HG03095 (cell line): ENCODE data around the gene ANO1.

Experiments used
- ATAC-seq: cut with Tn5 transposase; IDR thresholded peaks from one replicate; pipeline ENCODE4 v1.9.1; 2021; ENCODE audit warnings: moderate library complexity; ENCODE audit not compliant: unreplicated experiment

ANO1 gene

DNA sequence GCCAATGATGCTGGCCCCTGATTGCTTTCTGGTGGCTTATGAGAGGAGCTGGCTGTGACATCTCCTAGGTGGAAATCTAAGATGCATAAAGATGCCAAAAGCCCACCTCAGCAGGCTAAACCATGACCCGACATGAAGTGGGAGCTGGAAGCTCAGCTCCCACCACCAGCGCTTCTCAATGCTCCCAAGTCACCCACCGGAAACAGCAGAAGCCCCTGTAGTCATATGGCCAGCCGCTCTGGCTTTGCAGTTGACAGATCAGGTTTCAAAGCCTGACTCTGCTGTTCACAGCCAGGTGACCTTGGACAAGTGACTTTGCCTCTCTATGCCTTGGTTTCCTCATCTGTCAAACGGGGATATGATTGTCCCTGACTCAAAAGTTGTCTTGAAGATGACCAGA is 29.1 kb upstream of the ANO1 start:
- no peak for ATAC-seq

DNA sequence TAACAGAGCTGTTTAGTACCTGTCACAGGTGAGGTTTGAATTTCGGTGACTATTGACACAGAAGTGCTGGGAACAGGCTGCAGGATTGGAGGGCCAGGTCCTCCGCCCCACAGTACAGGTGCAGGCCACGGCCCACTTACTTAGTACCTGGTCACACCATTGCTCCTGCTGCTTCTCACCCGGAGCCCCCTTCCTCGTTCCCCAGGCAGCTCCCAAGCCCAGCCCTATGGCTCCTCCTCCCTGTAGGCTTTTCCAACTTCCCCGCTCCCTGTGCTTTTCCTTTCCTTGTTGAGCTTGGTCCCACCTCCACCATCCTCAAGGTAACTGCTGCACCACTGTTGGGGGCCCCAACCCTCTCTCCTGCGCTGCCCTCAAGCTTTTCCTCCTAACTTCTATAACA is 27.9 kb upstream of the ANO1 start:
- ATAC-seq = no peak

DNA sequence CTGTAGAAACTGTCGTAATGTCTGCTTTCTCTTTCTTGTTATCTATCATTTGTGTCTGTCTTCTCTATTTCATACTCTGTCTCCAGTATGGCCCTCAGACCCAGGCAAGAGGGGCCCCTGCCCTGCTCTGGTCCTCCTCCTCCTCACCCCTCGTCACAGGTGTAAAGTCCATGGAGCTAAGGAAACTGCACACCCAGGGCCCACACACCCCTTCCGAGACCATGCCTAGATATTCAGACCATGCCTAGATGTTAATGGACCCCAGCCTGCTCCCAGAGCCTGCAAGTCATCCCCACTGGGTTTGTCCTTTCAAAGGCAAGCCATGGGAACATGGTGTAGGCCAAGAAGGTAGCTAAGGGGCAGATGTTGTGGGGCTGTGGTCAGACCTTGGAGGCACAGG is 24.1 kb upstream of the ANO1 start:
- no peak for ATAC-seq

DNA sequence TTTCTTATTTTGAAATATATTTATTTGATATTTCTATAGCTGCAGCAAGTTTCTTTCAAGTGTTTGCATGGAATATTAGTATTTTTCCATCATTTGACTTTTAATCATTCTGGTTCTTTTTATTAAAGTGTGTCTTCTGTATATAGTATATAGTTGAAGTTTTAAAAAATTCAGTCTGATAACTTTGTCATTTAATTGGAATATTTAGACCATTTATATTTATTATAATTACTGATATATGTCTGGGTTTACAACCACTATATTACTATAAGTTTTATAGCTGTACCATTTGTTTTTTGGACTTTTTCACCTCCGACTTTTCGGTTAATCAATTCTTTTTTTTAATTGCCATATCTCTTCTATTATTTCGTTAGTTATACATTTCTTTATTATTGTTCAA is 22.7 kb upstream of the ANO1 start:
- no peak for ATAC-seq

DNA sequence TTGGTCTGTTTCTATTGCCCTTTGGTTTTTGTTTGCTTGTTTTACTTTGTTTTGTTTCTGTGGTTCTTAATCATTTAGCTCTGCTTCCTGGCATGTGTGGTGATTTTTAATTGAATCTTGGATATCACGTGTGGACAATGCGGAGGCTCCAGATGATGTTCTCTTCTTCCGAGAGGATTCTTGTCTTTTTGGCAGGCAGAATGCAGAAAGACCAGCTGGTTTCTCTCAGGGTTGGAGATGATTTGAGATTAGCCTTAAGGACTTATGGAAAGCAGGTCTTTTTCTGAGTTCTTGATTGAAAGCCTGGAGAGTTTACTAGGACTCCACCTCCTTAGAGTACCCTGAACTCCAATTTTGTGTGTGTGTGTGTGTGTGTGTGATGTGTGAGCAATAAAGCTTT is 21.0 kb upstream of the ANO1 start:
- no peak for ATAC-seq

DNA sequence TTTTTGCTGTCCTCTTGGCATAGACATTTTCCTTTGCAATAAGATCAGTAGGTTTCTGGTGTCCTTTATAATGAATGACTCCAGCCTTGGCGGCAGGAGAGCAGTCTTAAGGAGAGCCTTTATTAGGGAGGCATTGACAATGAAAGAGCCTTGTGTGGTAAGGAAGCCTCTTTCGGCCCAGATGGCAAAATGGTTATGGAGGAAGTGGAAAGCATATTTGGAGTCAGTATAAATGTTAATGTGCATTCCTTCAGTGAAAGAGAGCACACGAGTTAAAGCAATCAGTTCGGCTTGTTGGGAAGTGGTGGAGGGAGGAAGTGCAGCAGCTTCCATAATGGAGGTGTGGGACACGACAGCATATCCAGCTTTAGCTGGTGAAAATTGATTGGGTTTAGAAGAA is 18.1 kb upstream of the ANO1 start:
- ATAC-seq = no peak

DNA sequence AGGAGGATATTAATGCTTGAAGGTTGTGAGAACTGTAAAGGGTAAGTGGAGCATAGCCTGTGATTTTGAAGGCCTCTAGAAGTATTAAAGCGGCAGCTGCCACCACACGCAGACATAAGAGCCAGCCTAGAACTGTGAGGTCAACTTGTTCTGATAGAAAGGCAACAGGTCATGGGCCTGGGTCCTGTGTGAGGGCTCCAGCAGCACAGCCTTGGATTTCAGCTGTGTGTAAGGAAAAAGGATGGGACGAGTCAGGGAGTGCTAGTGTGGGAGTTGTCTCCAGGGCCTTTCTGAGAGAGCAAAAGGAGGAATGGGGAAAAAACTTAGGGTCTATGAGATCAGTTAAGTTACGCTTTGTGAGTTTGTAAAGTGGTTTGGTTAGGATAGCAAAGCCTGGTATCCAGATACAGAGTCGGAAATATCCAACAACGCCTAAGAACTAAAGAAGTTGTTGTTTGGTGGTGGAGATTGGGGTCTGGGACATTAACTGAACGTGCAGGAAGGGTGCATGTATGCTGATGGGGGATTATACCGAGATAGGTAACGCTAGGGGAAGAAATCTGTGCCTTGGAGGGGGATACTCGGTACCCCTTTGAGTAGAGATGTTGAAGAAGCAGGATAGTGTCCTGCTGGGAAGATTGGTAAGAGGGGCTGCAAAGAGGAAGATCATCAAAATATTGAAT is 17.4 kb upstream of the ANO1 start:
- ATAC-seq = no peak

DNA sequence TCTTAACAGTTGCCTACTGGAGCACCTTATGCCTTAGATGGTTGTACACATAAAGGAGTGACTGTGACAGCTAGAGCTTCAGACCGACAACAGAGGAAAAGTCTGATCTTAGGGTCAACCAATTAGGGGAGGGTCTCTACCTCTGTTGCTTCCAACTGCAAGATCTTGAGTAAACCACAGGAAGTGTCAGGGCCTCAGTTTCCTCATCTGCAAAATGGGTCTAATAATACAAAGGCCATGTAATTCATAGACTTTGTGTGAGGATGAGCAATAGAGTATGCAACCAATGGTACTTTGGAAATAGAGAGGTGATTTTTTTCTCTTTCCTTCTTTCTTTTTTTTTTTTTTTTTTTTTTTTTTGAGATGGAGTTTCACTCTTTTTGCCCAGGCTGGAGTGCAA is 16.4 kb upstream of the ANO1 start:
- no peak for ATAC-seq

DNA sequence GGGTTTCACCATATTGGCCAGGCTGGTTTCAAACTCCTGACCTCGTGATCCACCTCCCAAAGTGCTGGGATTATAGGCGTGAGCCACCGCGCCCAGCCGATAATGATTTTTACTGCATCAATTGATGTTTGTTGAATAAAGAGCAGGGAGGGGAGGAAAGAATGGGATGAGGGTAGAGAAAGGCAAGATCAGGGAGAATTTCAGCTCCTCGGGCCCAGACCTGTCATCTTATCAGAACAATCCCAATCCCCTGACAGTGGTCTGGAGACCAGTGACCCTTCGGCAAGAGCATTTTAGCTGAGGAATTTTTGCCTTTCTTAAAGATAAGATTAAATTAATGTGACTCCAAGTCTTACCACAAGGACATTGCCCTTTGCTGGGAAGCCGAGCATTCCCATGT is 15.0 kb upstream of the ANO1 start:
- no peak for ATAC-seq

DNA sequence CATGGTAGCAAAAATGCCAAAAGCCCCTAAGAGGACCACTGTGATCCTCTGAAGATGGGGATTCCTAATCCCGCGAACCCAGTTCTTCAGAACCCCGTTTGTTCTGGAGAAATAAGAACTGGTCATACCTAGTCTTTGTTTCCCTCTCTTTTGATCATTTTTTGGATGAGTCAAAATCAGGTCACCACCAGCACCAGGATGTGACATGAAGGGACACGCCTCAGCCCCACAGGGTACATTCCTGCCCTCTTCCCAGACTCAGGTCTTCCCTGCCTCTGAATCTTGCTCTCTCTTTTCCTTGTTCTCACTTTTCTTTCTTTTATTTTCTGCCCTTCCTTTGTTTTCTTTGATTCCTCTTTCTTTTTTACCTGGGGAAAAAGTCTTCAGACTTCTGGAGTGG is 14.6 kb upstream of the ANO1 start:
- no peak for ATAC-seq

DNA sequence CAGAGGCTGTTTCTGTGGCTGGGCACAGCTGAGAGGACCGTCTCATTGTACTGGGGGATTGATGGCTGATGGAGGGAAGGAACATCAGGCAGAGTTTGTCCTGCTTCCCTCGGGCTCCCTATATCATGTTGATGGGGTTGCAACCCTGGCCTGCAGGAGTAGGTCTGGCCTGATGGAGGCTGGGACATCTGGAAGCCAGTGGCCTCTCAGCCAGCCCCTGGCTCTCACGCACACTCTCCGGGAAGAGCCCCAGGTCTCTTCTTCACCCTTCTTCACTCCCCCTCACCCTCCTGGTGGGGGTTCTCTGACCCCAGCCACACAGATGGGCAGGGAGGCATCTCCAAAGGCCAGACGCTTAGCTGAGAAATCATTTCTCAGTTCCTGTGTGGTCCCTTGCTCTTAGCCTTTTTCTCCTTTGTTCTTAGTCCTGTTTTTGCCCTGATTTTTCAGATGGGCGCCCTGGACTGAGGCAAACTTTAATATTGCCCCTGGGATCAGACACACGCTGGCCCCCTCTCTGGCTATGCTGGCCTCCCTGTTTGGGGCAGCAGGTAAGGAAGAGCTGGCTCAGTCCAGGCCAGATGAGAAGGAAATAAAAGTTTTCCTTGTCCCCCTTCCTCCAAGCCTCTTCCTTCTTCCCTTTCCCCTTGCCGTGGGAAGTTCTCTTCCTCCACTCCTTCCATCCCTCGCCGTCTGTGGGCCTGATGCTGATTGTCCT is 13.9 kb upstream of the ANO1 start:
- no peak for ATAC-seq

DNA sequence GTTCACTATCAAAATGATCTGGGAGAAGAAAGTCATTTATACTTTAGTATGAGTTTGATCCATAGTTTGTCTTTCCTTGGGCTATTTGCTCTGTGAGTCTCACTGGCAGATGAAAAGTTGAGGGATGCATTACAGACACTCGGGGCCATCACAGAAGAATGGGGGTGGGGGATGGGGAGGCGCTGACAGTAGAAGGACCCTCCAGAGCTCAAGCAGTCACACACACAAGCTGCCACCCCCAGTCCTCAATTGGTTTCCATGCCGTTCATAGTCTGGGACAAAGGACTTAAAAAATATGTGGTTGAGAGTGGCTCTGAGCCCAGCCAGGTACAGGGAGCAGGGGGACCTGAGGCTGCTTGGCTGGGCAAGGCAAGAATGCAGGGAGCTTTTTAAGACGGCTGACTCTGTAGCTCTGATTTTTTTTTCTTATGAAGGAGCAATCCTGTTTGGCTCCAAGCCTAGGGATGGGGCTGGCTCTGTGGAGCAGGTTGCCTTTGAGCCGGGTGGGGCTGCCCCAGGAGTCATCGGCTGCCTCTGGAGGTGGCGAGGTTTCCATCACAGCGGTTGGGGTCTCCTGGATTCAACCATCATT is 13.3 kb upstream of the ANO1 start:
- ATAC-seq = no peak

DNA sequence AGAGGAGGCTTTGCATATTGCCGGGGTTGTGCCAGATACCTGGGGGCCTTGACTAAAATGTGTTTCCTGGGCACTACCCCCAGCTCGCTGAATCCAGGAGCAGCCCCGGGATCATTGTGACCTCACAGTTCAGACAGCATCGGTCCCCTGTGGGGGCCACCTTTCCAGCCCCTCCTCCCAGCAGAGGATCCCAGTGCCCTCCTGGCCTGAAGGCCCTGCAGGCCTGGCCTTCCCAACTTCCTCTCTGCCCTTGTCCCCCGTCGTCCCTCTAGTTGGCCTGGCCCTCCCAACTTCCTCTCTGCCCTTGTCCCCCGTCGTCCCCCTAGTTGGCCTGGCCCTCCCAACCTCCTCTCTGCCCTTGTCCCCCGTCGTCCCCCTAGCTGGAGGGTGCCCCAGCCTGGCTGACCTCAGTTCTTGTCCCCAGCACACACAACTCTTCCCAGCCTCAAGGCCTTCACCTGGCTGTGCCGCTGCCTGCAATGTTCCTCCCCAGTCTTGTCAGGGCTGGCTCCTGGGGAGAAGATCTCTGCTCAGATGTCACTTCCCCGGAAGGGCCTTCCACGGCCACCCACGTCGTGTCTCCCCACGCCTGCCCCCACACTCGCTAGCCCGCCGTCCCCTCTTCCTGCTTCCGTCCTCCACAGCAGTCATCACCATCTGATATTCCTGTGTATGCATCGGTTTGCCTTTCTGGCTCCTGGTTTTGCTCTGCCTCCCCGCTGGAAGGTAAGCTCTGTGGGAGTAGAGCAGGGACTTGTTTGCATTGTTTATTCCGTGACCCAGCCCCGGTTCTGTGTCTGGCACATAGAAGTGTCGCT is 12.6 kb upstream of the ANO1 start:
- no peak for ATAC-seq

DNA sequence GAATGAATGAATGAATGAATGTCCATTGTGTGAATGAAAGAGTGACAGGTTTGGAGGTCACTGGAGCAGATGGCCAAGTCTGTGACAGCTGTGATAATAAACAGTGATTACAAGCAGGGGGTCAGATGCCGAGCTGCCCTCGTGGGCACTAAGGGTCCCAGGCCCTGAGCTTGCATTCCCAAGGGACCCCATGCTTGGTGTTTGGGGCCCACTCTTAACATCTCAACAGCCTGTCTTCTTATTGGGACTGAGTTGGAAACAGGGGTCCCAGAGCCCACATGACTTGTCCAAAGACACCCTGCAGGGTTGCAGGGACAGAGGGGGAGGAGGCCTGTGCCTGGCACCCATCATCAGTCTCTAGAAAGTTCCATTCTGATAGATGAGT is 12.0 kb upstream of the ANO1 start:
- ATAC-seq = no peak

DNA sequence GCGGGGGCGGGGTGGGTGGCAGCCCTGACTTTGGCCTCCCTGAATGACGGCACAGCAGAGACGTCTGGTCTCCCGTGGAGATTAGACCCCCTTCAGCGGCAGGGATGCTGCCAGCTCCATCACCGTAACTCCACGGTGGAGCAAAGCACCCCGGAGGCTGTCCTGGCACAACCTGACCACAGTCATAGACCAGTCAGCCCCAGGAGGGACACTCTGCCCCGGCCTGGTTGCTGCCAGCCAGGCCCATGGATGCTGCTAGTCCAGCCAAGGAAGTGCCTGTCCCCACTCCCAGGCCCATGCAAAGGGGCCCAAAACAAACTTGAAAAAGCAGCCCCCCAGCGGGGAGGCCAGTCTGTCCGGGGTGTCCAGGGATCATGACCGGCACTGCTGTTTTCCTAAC is 11.5 kb upstream of the ANO1 start:
- no peak for ATAC-seq

DNA sequence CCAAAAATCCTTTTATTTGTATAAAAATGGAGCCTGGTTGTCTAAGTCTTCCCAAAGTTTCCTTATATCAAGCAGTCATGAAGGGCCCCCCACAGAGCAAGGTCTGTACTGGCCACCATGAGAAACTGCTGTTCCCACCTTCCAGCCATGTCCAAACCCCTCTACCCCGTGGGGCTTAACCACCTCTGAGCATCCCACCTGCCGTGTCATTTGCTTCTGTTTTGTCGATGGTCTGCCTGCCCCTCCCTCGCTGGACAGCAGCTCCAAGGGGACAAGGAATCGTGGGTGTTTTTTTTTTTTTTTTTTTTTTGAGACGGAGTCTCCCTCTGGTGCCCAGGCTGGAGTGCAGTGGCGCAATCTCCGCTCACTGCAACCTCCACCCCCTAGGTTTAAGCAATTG is 11.1 kb upstream of the ANO1 start:
- no peak for ATAC-seq

DNA sequence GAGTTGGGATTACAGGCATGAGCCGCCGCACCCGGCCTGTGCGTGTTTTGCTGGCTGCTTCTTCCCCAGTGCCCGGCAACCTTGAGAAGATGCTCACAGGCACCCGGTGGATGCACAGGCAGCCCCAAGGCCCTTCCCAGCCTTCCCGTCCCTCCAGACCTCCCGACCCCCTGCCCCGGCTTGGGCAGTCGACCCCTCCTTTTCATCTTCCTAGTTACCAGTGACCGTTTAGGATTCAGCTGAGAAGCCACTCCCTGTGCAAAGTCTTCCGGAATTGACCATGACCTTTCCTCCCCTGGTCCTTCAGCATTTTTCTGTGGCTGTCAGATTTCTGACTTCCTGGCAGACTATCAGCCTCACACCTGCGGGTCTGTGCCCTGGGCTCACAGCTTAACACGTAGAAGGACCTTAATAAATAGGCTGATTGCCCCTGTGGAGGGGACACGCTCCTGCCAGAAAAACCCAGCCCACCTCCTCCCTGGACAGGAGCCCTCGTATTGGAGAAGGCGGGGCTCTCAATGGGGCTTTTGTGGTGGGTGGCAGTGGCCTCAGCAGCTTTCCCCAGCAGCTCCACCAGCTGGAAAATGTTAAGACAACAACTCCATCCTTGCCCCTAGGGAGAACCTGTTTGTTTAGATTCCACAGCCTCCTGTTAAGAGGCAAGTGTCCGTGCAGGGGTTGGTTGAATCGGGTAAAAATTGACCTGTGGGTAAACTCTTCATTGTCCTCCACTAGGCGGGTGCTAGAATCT is 10.4 kb upstream of the ANO1 start:
- ATAC-seq = no peak

DNA sequence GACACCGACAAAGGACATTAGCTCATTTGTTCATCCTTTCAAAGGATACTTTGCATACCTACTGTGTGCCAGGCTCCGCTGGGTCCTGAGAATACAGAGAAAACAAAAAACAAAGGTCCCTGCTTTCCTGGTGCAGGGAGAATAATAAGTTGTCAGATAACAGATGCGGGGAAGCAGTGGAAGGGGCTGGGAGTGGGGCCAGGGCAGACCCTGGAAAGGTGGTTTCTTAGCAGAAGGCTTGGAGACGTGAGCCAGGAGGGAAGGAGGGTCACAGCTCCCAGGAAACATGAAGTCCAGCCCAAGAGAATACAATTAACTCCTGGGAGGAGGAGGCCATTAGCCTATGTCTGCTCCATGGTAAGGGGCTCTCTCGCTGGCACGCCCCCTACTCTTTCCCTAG is 9.8 kb upstream of the ANO1 start:
- no peak for ATAC-seq

DNA sequence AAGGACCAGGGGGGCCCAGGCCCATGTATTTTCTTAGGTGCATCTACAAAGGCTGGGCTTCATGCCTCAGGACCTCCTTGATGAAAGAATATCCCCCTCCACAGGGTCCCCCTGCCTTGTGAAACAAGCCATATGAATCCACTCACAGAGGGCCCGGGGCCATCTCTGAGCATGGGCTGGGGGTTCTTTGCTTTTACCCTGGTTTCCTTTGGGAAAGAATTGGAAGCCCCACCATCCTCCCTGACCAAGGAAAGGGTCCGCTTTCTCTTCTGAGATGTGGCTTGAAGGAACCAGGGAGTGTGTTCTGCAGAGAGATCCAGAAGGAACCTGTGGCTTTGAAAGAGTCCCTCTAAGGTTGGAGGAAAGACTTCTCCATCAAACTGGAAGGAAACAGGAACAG is 9.2 kb upstream of the ANO1 start:
- no peak for ATAC-seq

DNA sequence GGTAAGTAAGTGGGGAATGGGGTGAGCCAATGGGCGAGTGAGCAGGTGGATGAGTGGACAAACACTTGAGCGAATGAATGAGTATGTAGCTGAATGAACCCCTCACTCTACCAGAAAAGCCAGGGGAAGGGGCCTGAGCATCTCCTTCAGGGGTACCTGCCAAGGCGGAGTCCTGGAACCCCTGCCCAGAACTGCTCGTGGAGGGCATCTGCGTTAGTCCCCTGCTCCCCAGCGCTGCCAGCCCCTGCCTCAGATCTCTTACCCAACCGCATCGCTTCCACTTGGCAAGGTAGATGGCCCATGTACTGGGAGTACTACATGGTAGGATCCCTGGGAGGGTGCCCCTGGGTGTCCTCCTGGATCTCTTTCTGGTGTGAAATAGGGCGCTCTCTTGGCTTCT is 7.4 kb upstream of the ANO1 start:
- ATAC-seq = no peak

DNA sequence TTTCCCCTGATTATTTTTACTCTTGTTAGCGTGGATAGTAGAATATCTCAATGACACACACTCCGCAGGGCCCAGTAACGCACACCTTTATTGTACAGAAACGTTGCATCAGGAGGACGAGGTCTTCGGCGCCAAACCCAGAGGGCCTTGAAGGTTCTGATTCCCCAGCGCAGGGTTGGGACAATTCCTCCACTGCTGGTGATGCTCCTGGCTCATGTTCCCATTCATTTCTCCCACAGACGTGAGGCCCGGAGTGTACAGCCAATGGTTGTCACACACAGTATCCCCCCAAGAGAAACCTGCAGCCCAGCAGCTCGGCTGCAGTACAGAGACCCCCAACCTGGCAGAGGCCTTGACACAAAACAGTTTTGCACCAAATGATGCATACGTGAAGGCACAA is 6.1 kb upstream of the ANO1 start:
- no peak for ATAC-seq
